Activated CD8-positive, alpha-beta T cell treated with anti-CD3 and anti-CD28 coated beads for 36 hours (primary cell): ENCODE results near the gene PEX5. TPM values are rescaled to one million over a fixed set of nuclear protein-coding genes. Genes with fewer than 3 reads are reported as not detected.
"Not testable (repeated sequence)": the region's sequence is repeated elsewhere in the genome, so short reads cannot be mapped to it uniquely, and the experiment has no call there.

Source experiments
- ATAC-seq: fragments of 200-7000 bp; cut with Tn5 transposase; one replicate; pipeline ENCODE4 v1.10.0; 2021; ENCODE audit warnings: mild to moderate bottlenecking, moderate library complexity
- CTCF ChIA-PET: fragments of 350-600 bp; sonication (Branson Sonifier 250); formaldehyde crosslinking; loops from one replicate; lab custom pipeline; 2021; ENCODE audit warnings: antibody characterized with exemption; lab: Charles Lee
- POLR2A ChIA-PET: fragments of 350-600 bp; sonication (Branson Sonifier 250); formaldehyde crosslinking; loops from one replicate; lab custom pipeline; 2021; ENCODE audit warnings: antibody characterized with exemption; lab: Charles Lee
- DNase-seq: peaks from one replicate; pipeline ENCODE4 v3.0.0-alpha.2; 2020
- H3K27ac Mint-ChIP-seq: one replicate; pipeline ENCODE4 v1.8.0; 2021; ENCODE audit warnings: mild to moderate bottlenecking, mixed read lengths
- H3K27me3 Mint-ChIP-seq: one replicate; pipeline ENCODE4 v1.8.0; 2021; ENCODE audit warnings: mixed read lengths
- H3K36me3 Mint-ChIP-seq: one replicate; pipeline ENCODE4 v1.8.0; 2021; ENCODE audit warnings: low read depth, mixed read lengths
- H3K4me1 Mint-ChIP-seq: one replicate; pipeline ENCODE4 v1.8.0; 2021; ENCODE audit warnings: low read depth, mixed read lengths
- H3K4me3 Mint-ChIP-seq: one replicate; pipeline ENCODE4 v1.8.0; 2021; ENCODE audit warnings: mild to moderate bottlenecking, moderate library complexity, mixed read lengths
- H3K9me3 Mint-ChIP-seq: one replicate; pipeline ENCODE4 v1.8.0; 2021; ENCODE audit warnings: mixed read lengths
- intact Hi-C: fragments of 100-400 bp; cut with micrococcal nuclease; formaldehyde crosslinking; loops from one replicate; pipeline ENCODE4 v1.10.0; 2022
- total RNA-seq, 2 experiments: library from RNA; stranded (reverse); gene quantifications; one replicate each; pipeline ENCODE4 v1.2.3, GENCODE V29; 2021
- TF ChIP-seq, protein P1 (sequence below): fragments of 200-600 bp; IDR thresholded peaks from one replicate; pipeline ENCODE4 v1.8.0; 2022; ENCODE audit warnings: antibody characterized with exemption, mild to moderate bottlenecking

The PEX5 gene
- total RNA-seq, 2 experiments from 2014 or later = 39.0 to 41.8 TPM

DNA sequence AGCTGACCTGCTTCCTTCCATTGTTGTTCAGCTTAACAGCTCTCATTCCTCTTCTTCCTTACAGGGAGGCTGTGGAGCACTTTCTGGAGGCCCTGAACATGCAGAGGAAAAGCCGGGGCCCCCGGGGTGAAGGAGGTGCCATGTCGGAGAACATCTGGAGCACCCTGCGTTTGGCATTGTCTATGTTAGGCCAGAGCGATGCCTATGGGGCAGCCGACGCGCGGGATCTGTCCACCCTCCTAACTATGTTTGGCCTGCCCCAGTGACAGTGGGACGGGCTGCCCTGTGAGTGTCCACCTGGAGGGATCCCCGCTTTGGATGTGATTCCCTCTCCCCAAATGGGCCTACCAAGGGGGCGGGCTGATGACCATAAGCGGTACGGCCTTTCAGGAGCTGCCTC, 20.5 kb downstream of the PEX5 start:
- ATAC-seq (no peak), DNase-seq (no peak)
- H3K27me3 Mint-ChIP-seq = no peaks in the 10 kb centered on the region
- H3K9me3 Mint-ChIP-seq = peaks cover 15% of the 10 kb centered on the region
- ChIA-PET CTCF (interaction anchor here (0.6 to 2.9 kb wide), 4 partner anchors 9 to 65 kb away, joined by 3 to 7 read pairs (median 5); no protein-coding TSS in a partner anchor), POLR2A (interaction anchor here (1.3 kb wide), 1 partner anchor 15 kb away, joined by 3 read pairs; no protein-coding TSS in a partner anchor)
- intact Hi-C loops = no loop called here
- H3K27ac Mint-ChIP-seq = no peak overlapping the region
- H3K36me3 Mint-ChIP-seq = peaks cover 68% of the 10 kb centered on the region
- TF ChIP-seq, protein P1, sequence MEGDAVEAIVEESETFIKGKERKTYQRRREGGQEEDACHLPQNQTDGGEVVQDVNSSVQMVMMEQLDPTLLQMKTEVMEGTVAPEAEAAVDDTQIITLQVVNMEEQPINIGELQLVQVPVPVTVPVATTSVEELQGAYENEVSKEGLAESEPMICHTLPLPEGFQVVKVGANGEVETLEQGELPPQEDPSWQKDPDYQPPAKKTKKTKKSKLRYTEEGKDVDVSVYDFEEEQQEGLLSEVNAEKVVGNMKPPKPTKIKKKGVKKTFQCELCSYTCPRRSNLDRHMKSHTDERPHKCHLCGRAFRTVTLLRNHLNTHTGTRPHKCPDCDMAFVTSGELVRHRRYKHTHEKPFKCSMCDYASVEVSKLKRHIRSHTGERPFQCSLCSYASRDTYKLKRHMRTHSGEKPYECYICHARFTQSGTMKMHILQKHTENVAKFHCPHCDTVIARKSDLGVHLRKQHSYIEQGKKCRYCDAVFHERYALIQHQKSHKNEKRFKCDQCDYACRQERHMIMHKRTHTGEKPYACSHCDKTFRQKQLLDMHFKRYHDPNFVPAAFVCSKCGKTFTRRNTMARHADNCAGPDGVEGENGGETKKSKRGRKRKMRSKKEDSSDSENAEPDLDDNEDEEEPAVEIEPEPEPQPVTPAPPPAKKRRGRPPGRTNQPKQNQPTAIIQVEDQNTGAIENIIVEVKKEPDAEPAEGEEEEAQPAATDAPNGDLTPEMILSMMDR = no peak
- no peak overlapping the region for H3K4me3 Mint-ChIP-seq
- no peaks in the 10 kb centered on the region for H3K4me1 Mint-ChIP-seq

DNA sequence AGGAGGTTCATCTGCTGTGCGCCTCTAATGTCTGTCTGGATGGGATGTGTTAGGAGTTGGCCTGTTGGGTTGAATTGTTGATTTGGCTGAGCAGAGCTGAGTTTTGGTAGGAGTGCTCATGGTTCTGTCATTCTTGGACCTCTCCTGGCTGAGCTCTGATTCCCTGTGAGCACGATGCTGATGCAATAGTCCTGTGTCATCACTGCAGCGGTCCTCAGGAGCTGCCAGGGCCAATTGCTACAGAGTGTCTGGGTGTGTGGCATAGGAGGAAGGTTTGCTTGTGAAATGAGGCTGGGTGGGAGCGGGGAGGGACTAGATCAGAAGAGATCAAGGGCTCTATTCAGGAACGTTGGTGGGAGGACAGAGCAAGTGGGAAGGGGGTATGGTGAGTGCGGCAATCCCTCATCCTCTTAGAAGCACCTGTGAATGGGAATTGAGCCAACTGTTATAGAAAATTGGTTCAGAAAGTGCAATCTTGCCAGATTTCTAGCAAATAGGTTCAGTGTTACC, 21.2 kb downstream of the PEX5 start:
- intact Hi-C loops = no loop called here
- Mint-ChIP-seq H3K9me3 (peaks cover 15% of the 10 kb centered on the region), H3K27ac (no peak overlapping the region), H3K4me1 (no peaks in the 10 kb centered on the region), H3K4me3 (no peak overlapping the region), H3K36me3 (peaks cover 64% of the 10 kb centered on the region), H3K27me3 (no peaks in the 10 kb centered on the region)
- CTCF ChIA-PET = interaction anchor here (1.8 to 2.9 kb wide), 2 partner anchors 9 to 16 kb away, joined by 5 to 7 read pairs; no protein-coding TSS in a partner anchor
- no peak for DNase-seq
- TF ChIP-seq, protein P1 = no peak
- POLR2A ChIA-PET = interaction anchor here (1.1 to 1.3 kb wide), 2 partner anchors 15 to 21 kb away, joined by 3 read pairs; partner anchors contain the start of gene PEX5
- ATAC-seq = no peak

DNA sequence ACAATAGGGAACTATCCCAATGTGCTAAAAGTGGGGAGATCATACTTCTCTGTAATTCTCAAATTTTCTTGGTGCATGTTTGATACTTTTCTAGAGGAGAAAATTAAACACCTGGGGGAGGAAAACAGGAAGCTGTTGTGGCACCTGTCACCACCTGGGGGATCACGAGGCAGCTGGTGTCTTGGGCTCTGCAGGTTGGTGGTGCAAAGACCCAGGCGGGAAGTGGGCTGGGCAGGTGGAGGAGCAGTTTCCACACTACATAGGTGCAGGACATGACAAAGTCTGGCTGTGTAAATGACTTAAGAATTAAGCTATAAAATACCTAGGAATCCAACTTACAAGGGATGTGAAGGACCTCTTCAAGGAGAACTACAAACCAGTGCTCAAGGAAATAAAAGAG, 23.2 kb downstream of the PEX5 start:
- no peak for DNase-seq
- CTCF ChIA-PET = no interaction called here

DNA sequence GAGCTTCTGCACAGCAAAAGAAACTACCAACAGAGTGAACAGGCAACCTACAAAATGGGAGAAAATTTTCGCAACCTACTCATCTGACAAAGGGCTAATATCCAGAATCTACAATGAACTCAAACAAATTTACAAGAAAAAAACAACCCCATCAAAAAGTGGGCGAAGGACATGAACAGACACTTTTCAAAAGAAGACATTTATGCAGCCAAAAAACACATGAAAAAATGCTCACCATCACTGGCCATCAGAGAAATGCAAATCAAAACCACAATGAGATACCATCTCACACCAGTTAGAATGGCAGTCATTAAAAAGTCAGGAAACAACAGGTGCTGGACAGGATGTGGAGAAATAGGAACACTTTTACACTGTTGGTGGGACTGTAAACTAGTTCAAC, 24.3 kb downstream of the PEX5 start:
- H3K4me3 Mint-ChIP-seq, CTCF ChIA-PET, H3K27ac Mint-ChIP-seq, intact Hi-C loops, H3K27me3 Mint-ChIP-seq, H3K4me1 Mint-ChIP-seq, DNase-seq, ATAC-seq, POLR2A ChIA-PET: not testable (repeated sequence)
- peaks cover 37% of the 10 kb centered on the region for H3K36me3 Mint-ChIP-seq
- peaks cover 15% of the 10 kb centered on the region for H3K9me3 Mint-ChIP-seq

More for the DNA sequence above, 23.2 kb downstream of the PEX5 start:
- POLR2A ChIA-PET = no interaction called here
- no peak for ATAC-seq
- H3K4me1 Mint-ChIP-seq = no peaks in the 10 kb centered on the region
- H3K27ac Mint-ChIP-seq = no peak overlapping the region
- intact Hi-C loops = no loop called here
- H3K36me3 Mint-ChIP-seq = peaks cover 47% of the 10 kb centered on the region
- no peak overlapping the region for H3K4me3 Mint-ChIP-seq
- H3K9me3 Mint-ChIP-seq = peaks cover 15% of the 10 kb centered on the region
- no peaks in the 10 kb centered on the region for H3K27me3 Mint-ChIP-seq
- TF ChIP-seq, protein P1 = no peak

DNA sequence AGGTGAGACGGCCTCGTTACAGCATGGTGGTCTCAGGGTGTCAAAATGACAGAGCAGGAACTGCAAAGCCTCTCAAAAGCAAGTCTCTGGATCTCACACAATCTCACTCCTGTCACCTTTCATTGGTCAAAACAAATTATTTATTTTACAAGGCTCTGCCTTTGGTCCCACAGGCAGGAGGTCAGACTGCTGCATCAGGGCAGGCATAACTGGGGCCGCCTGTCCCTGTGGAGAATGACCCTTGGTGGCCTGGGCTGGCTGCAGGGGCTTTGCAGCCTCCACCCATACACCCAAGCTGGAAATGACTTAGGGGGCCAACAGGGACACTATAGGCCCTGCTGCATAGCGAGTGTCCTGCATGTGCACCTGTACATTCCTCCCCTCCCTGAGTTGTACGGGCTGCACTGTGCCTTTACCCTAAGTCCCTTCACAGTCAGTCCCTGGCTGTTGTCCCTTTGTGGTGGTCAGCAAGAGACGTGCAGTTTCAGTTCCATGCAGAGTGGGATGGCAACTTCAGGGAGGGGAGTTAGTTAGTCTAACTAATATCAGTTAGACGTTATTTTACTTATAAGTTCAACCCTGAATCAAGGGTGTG, 28.1 kb downstream of the PEX5 start:
- no peak for DNase-seq
- TF ChIP-seq, protein P1 = no peak
- H3K4me1 Mint-ChIP-seq = no peaks in the 10 kb centered on the region
- H3K4me3 Mint-ChIP-seq = no peak overlapping the region
- H3K27me3 Mint-ChIP-seq = no peaks in the 10 kb centered on the region
- H3K27ac Mint-ChIP-seq = no peak overlapping the region
- H3K9me3 Mint-ChIP-seq = peaks cover 3% of the 10 kb centered on the region
- peaks cover 6% of the 10 kb centered on the region for H3K36me3 Mint-ChIP-seq
- ATAC-seq = no peak
- ChIA-PET CTCF (no interaction called here), POLR2A (no interaction called here)
- intact Hi-C loops = loop anchor here (2.0 to 5.0 kb wide), 2 partner anchors 245 to 421 kb away; no protein-coding TSS in a partner anchor
